Pulmonary artery endothelial cell (primary cell): ENCODE measurements around the gene VARS2. TPM values are rescaled to one million over a fixed set of nuclear protein-coding genes. Genes with fewer than 3 reads are reported as not detected.
"Not testable (repeated sequence)": the region's sequence is repeated elsewhere in the genome, so short reads cannot be mapped to it uniquely, and the experiment has no call there.

Source experiments
- DNase-seq: peaks from one replicate; pipeline ENCODE4 v3.0.0-alpha.2; 2011; ENCODE audit warnings: low read depth, low spot score
- total RNA-seq: library from RNA; depleted of rRNA; stranded (reverse); fragments of >200 nt; gene quantifications from 2 replicates; pipeline ENCODE4 v1.2.3, GENCODE V29; 2014

Gene VARS2
- total RNA-seq = 15.9 and 24.8 TPM in 2 replicates

DNA sequence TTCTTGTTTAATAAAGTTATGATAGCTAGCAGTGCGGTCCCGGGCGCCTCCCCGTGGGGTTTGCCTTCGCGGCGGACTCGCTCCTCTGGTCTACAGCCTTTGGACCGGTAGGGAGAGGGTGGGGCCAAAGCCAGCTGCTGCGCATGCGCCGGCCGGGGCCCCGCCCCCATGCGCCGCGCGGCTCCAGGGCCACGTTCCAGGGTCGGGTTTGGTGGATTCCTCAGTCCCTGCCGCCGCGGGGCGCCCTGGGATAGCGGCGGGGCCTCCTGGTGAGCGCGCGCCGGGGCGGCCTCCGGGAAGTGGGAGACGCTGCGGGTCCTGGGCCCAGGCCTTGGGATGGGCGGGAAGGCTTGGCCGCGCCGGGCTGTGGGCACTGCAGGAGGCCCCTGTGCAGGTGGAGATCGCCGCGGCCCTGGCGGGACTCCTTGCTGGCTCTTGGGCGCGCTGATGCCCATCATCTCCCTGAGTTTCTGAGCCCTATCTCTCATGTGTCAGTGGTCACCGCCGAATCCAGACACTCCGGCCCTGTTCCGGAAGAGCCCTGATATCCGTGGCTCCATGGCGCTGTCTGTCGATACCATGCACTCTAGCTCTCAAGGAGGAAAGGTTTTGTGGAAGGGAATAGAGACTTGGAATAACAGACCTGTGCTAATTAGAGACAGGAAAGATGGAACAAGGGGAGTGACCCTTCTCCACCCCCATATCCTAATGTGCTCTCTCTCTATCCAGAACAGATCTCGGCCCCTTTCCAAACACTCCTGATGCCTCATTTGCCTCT is at the start of gene VARS2:
VARS2 (plus strand) TSS at position 163 of the 778 bp plus-strand sequence; CDS start at position 762, 599 bp downstream.
- peak; percentile 58 for DNase-seq

DNA sequence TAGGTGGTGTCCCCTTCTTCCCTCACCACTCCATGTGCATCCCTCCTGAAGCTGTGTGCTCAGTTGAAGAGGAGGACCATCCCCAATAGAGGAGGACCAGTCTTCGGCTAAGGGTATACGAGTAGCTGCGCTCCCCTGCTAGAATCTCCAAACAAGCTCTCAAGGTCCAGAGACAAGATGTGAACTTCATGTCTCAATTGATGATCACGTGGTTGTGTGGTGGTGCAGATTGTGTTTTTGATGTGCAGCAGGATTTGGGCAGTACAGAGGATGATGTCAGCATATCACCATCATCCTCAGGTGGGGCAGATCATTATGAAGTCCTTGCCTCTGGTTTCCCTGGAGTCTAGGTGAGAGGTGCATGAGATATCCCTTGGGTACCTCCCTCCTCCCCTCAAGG is 49.7 kb upstream of the VARS2 start:
- DNase-seq = no peak

DNA sequence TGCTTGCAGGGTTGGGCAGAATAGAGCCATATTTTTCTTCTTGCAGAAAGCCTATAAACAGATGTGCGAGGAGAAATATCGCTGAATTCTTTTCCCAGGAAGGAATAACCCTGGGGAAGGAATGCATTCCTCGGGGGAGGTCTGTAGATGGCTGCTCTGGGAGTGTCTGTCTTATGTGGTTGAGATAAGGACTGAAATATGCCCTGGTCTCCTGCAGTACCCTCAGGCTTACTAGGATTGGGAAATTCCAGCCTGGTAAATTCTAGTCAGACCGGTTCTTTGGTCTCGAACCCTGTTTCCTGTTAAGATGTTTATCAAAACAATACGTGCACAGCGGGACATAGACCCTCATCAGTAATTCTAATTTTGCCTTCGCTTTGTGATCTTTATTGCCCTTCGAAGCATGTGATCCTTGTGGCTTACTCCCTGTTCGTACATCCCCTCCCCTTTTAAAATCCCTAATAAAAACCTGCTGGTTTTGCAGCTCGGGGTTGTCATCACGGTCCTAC is 44.7 kb upstream of the VARS2 start:
- not testable (repeated sequence) for DNase-seq

DNA sequence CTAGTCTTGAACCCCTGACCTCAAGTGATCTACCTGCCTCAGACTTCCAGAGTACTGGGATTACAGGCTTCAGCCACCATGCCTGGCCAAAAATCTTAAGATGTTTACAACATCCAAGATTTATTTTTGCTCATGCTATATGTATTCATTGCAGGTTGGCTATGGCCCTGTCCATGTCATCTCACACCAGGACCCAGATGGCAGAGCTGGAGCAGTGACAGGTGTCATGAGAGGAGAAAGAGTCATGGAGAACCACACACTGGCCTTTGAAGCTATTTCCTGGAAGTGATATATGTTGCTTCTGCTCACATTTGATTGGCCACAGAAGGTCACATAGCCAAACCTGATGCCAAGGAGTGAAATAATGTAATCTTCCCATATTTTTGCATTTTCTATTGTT is 43.5 kb upstream of the VARS2 start:
- DNase-seq = no peak

DNA sequence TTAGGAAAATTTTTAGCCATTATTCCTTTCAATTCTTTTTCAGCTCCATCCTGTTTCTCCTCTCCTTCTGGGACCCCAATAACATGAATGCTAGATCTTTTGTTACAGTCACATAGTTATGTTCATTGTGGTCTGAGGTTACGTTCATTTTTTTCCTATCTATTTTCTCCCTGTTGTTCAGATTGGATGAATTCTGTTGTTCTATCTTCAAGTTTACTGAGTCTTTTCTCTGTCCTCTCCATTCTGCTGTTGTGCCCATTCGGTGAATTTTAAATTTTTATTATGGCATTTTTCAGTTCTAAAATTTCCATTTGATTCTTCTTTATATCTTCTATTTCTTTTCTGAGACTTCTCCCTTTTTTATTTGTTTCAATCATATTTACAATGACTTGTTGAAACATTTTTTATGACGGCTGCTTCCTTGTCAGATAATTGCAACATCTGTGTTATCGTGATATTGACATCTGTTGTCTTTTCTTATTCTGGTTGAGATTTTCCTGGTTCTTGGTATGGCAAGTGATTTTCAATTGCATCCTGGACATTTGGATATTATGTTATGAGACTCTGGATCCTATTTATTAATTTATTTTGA is 42.4 kb upstream of the VARS2 start:
- no peak for DNase-seq

DNA sequence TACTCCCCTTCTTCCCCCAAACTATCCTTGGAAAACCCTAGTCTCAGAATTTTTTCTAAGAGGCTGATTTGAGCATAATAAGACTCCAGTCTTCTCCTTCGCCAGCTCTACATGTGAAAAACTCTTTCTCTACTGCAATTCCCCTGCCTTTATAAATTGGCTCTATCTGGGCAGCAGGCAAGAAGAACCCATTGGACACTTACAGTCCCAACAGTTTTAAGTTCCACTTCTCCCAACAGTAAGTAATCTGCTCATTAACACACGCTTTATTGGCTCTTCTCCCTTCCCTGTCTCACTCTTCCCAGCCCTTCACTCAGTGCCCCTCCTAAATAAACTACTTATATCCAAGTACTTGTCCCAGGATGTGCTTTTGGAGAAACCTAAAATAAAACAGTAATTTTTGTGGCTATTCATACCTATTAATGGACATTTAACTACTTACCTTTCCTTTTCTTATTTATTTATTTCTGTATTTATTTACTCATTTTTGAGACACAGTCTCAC is 40.8 kb upstream of the VARS2 start:
- no peak for DNase-seq

DNA sequence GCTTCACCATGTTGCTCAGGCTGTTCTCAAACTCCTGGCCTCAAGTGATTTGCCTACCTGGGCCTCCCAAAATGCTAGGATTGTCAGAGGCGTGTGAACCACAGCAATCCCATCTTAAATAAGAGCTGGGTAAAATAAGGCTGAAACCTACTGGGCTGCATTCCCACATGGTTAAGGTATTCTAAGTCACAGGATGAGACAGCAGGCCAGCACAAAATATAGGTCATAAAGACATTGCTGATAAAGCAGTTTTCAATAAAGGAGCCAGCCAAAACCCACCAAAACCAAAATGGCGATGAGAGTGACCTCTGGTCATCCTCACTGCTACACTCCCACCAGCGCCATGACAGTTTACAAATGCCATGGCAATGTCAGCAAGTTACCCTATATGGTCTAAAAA is 40.2 kb upstream of the VARS2 start:
- DNase-seq = not testable (repeated sequence)

DNA sequence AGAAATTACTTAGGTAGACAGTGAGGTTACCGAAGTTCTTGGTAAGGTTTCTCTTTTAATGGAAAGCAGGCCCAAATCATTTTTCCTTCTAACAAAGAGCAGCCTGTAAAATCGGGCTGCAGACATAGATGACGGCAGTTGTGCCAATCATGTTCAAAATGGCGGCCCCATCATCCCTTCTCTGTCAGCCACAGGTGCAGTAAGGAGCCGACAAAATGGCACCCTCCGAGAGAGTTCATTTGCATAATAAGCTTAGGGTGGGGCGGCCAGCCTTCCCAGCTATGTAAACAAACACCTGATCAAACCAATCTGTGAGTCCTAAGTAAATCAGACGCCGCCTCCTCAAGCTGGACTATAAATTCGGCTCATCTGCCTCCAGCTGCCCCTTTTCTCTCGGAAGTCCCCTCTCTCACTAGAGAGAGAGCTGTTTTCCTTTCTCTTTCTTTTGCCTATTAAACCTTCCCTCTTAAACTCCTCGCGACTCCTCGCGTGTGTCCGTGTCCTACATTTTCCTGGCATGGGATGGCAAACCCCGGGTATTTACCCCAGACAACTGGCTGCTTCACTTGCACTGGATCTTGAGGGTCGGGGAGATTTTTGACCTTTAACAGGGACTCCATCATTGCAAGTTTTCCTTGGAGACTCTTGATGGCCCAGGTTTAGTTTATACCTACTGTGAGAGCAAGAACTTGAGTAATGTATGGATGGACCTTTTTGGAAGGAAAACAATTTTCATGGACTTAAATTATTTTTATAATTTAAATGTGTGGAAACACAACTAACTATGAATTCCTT is 38.6 kb upstream of the VARS2 start:
- DNase-seq = no peak

DNA sequence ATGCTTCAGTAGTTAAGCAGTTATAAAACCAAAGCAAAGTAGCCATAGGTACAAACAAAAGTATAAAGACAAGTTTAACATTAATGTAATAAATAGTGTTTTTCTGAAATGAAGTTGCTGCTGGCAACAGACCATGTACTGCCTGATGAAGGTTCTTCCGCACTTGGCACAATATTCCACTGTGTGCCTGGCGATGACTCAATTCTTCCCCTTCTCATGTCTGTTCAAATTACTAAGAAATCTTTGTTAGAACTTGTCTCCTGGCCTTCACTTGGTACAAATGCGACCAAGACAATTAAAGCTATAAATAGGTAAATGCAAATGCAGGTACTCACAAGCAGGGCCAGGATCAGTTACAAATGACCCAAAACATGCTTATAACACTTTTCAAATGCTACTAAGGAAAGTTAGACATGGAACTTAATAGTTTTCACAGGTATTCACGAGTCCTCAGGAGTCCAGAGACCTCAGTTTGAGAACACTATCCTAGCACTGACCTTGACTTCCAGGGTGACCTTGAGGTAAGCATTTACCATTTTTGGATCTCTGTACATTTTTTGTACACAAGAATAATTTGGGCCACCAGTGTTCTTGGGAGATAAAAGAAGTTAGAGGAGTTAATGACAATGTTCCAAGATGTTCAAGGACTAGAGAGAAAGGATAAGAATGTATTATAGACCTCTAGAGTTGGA is 37.9 kb upstream of the VARS2 start:
- peak; percentile 94 for DNase-seq

DNA sequence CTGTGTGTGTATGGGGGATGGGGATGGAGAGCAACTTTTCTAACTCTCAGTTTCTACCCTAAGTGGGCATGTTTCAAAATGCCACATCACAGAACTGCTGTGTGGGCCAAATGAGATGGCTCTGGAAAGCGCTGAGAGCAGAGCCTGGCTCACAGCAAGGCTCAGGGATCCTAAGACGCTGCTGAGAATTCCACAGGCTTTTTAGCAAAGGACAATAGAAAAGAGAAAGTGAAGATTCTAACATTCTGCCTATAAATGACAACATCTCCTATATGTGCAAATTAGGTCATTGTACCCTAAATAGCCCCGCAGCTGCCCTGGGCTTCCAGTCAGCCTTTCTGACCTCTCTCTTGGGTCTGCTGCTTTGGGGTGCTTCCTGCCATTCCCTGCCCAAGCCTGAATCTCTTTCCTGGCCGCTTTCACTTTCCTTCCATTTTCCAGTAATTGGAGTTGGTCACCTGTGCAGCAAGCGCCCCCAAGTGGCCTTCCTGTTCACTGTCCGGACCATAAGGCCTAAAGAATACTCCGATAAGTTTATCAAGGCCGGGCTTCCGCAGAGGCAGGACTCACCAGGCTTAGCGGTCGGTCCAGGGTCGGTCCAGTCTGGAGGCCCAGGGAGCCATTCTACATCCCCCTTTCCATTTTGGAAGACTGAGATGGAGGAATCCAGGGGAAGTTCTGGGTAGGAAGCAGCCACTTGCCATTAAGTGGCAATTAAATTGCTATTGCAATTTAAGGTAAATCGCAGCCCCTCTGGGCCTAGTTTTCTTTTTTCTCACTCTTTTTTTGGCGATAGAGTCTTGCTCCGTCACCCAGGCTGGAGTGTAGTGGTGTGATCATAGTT is 36.4 kb upstream of the VARS2 start:
- peak; percentile 78 for DNase-seq

DNA sequence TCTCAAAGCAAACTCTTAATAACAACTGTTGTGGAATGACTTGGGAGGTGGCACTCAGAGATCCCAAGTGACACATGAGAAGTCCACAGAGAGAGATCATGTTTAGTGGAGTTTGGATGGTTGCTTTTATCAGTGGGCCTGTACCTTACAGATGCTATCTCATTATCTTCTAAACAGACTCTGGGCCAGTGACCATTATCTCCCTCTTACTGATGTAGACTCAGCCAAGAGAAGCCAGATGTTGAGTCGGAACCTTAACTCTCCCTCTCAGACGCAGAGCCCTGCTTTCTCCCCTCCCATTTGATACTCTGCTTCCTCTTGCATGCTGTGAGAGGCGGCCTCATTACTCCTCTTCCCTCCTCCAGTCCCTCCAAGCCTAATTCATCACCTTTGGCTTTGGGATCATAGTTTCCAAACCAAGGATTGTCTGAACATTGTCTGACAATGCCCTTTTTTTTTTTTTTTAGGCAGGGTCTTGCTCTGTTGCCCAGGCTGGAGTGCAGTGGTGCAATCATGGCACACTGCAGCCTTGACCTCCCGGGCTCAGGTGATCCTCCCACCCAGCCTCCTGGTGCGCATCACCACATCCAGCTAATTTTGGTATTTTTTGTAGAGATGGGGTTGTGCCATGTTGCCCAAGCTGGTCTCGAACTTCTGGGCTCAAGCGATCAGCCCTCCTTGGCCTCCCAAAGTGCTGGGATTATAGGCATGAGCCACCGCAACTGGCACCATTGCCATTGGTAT is 34.2 kb upstream of the VARS2 start:
- DNase-seq = no peak

DNA sequence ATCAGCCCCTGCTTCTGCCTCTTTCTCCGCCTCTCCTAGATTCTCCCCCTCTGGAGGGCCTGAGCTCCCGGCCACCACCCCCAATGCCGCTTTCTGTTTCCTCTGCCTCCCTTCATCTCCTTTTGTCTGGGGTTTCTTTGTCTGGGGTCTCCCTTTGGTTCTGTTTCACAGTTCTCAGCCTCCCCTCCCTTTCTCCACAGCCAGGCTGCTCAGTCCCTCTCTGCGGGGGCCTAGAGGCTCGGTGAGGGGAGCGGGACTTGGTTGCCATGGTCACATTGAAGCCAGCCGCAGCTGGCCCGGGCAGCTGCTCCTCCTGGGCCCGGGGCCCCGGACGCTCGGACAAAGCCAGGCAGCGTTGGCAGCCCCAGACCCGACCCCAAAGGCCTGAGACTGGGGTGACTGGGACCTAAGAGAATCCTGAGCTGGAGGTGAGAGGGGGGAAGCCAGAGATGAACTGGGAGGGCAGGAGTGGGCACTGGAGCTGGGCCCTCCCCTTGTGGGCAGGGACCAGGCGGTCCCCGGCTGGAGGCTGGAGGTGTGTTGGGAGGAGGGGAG is 33.3 kb upstream of the VARS2 start:
- no peak for DNase-seq

DNA sequence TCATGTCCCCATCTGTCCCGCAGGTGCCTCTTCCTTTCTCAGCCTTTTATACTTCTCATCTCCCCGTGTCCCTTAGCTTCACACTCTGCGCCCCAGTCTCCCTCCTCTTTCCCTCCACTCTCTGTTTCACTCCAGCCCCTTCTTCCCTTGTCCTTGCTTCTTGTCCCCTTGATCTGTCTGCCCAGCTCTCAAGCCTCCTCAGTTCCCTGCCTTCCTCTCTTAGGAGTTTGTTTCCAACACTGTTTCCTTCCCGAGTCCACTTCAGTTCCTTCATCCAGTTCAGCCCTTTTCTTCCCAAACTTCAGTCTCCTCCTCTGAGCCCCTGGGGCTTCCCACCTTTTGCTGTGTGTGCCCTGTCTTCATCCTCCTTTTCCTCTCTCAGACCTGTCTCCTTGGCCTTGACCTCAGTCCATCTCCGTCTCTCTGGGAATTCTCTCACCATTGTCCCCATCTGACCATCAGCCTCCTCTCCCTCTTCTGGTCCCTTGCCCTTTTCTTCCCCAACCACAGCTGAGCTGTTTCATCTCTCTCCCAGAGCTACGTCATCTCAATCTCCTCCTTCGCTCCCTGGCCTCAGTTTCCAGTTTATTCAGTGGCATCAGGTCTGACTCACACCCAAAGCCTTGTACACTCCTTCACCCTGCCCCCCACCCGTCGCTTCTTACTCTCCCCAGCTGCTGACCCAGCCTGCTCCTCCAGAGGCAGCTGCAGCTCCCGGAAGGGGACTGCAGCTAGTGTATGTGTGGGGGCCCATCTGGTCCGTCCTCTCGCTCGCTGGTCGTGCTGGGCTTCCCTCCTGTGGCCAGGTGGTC is 32.4 kb upstream of the VARS2 start:
- no peak for DNase-seq

DNA sequence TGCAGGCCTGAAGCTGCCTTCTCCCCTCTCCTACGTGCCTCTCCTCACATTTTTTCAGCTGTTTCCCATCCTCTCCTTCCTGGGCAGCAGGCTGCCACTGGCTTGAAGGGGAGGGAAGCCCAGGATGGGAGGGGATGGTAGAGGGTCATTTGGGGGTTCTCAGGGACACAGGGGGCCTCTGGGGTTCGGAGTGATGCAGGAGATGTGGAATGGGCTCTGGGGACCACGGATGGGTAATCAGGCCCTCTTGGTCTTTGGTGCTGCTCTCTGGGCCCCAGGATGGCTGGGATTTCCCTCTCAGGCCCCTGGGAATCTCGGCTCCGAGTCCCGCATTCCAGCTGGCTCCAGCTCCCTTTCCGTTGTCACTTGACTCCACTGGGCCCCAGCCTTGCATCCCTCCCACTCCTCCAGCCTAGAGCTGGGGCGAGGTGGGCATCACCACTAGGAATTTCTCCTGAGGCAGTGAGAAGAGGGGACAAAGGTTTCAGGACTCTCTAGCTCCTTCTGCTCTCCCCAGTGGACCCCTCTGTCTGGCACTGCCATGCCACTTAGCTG is 31.8 kb upstream of the VARS2 start:
- DNase-seq = no peak

DNA sequence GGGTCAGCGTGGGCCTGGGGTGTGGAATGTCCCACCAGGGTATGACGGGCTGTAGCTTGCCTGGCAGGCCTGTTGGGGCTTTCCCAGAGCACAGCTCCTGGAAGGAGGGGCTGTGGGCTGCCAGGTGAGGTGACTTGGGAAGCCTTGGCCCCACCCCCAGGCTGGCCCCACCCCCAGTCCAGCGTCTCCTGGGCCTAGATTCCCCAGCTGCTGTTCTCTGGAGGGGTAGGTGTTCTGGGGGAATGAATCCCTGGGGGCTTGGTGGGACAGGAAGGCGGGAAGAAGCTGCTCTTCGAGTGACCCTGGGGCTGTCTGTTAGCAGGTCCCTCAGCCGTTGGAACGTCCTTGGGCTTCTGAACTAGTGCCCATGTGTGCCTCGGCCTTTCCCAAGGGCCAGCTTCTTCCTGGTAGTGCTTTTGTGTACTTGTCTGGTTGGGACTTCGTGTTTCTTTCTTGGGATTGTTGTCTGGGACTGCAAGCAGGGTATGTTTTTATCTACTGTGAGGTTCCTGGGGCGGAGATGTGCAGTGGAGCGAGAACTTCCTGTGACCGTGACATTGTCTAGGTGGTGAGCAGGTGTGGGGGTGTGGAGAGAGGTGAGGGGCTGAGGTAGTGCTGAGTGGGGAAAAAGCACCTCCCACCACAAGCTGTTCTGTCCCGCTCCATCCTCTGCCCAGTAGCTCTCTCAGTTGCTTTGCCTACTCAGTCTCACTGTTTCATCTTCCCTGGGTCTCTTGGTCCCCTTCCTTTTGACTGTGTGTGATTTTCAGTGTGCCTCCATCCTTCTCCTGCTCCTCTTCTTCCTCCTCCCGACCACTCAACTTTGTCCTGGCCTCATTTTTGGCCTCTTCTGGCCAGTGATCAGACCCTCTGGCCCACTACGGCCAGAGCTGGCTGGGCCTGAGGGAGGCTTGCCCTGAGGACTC is 31.0 kb upstream of the VARS2 start:
- no peak for DNase-seq

DNA sequence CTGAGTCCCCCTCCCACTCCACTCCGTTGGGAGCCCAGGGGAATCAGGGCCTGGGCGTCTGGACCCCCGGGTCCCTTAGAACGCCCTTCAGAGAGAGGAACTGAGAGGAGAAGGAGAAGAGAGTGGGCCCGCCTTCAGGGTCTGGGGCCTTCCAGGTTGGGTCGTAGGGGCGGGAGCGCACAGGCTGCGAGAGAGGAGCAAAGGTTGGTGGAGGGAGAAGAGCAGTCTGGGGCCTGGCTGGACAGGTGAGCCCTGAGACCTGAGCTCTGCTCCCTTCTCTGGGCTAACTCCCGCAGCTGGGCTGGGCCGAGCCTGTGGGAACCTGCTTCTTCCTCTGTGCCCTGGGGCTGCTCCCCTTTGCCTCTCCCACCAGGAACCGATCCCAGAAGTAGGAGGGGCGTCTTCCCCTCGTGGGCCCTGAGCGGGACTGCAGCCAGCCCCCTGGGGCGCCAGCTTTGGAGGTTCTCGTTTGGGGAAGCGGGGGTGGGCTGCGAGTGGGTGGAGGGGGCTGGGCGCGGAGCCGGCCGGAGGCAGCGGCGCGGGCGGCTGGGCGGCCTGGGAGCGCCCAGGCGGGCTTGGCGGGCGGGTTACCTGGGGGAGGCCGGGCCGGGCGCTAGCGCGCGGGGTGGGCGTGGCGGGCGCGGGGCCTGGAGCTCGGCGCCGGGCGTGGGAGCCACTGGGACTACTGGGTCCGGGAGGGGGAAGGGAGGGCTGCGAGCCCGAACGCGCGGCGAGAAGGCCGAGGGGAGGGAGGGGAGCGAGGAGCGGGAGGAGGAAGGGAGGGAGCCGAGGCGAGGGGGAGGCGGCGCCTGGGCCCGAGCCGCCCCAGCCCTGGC is 30.1 kb upstream of the VARS2 start, which contains the start of gene DDR1:
DDR1 (plus strand) TSS at position 835 of the 836 bp plus-strand sequence. CDS start 4,211 bp downstream, outside the sequence.
- DNase-seq = no peak
